NK-92 (cell line): Measurements from ENCODE around the gene USP40.

Source experiments
- DNase-seq: peaks from one replicate; lab custom pipeline; 2025; ENCODE audit not compliant: unreplicated experiment; lab: John Stamatoyannopoulos, UW

Gene USP40

DNA sequence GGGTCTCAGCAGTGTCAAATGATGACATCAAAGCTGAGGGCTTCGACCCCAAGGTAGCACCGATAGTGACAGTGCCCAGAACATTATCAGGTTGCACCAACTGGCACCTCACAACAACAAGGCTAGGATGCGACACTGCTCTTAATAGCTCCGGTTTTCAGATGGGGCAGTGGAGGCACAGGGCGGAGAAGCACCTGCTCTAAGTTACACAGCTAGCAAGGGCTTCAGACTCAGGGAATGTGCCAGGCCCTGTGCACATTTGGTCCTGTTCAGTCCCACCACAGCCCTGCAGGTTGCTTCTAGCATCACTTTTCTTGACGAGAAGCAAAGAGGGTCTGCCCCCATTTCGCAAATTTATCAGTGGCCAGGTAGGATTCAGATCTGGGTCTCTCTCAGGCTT, 138.1 kb downstream of the USP40 start:
- DNase-seq: no peak

DNA sequence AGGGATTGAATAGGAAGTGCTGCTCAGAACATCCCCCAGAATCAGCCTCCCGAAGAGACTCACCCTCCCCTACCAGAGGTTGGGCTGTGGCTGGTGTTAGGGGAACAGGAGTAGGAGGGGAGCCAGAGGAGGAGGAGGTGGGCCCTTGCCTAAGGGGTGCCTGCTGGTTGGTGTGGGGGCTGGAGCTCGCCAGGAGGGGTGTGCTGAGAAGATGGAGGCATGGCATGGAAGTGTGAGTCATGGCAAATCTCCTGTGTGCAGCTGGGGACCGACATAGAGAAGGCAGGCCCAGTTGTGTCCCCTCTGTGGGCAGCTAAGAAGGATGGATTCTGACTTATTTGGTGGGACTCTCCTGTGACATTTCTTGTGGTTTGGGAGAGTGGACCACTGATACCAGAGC, 138.6 kb downstream of the USP40 start:
- DNase-seq: no peak

DNA sequence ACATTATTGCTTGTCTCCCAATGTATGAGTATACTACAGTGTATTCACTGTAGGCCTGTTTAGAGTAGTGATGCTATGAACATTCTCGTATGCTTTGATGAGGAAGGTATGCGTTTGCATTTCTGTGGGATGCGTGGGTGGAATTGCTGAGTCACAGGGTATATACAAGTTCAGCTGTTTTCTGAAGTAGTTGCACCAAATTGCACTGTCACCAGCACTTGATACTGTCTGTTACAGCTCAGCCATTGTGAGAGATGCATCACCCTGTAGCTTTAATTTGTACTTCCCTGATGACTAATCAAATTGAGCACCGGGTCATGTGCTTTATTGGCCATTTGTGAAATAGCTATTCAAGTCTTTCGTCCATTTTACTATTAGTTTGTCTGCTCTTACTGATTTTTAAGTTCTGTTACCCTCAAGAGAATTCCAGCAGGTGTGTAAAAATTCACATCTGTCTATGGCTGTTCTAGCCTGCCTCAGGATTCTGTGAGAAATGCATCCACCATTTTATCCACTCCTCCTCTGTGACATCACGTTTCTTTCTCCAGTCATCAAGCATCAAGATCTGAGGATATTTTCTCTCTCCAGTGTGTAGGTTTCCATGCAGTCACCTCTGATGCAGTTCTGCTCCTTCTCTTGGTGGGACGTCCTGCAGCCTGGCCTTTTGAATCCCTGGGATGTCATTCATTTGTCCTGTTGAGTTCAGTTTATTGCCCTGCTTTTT, 139.8 kb downstream of the USP40 start:
- no peak for DNase-seq
